Measurements from ENCODE around the gene SLC26A9.

The SLC26A9 gene, protein sequence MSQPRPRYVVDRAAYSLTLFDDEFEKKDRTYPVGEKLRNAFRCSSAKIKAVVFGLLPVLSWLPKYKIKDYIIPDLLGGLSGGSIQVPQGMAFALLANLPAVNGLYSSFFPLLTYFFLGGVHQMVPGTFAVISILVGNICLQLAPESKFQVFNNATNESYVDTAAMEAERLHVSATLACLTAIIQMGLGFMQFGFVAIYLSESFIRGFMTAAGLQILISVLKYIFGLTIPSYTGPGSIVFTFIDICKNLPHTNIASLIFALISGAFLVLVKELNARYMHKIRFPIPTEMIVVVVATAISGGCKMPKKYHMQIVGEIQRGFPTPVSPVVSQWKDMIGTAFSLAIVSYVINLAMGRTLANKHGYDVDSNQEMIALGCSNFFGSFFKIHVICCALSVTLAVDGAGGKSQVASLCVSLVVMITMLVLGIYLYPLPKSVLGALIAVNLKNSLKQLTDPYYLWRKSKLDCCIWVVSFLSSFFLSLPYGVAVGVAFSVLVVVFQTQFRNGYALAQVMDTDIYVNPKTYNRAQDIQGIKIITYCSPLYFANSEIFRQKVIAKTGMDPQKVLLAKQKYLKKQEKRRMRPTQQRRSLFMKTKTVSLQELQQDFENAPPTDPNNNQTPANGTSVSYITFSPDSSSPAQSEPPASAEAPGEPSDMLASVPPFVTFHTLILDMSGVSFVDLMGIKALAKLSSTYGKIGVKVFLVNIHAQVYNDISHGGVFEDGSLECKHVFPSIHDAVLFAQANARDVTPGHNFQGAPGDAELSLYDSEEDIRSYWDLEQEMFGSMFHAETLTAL

DNA sequence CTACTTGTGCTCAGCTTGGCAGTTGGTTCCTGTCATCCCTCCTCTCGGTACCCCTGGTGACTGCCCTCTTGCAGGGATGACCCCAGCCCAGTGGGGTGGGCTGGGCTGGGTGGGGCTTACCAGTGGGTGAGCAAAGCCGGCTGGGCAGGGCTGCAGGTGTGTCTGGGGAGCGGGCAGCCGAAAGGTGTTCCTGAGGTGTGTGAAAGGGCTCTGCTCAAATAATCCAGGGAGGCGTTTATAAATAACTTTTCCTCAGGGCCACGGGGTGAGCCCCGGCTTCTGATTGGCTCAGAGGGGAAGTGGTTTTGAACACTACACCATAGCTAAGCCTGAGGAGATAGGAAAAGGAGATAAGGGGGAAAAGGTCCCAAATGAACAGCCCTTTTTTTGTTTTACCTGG is at the start of gene SLC26A9:
Gene SLC26A9 (minus strand): TSS at position 212 of the 400 bp plus-strand sequence. CDS start 7,636 bp downstream, outside the sequence.
- no peak within 1 kb of the TSS for H3K4me2 ChIP-seq (ENCODE audit: insufficient read depth, low read length)
- peaks cover 3% of the 10 kb centered on the region; the same call in 1 of the 2 replicates for H4K20me1 ChIP-seq (ENCODE audit: insufficient read depth, low read length)
- no peak for DNase-seq
- TF ChIP-seq EZH2 (IDR thresholded peaks at IDR 0.05; ENCODE audit: borderline replicate concordance, low read depth, low read length, severe bottlenecking): no peak
- TF ChIP-seq, protein P1, sequence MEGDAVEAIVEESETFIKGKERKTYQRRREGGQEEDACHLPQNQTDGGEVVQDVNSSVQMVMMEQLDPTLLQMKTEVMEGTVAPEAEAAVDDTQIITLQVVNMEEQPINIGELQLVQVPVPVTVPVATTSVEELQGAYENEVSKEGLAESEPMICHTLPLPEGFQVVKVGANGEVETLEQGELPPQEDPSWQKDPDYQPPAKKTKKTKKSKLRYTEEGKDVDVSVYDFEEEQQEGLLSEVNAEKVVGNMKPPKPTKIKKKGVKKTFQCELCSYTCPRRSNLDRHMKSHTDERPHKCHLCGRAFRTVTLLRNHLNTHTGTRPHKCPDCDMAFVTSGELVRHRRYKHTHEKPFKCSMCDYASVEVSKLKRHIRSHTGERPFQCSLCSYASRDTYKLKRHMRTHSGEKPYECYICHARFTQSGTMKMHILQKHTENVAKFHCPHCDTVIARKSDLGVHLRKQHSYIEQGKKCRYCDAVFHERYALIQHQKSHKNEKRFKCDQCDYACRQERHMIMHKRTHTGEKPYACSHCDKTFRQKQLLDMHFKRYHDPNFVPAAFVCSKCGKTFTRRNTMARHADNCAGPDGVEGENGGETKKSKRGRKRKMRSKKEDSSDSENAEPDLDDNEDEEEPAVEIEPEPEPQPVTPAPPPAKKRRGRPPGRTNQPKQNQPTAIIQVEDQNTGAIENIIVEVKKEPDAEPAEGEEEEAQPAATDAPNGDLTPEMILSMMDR (IDR thresholded peaks at IDR 0.05; ENCODE audit: borderline replicate concordance, extremely low read depth, low read length, poor library complexity, severe bottlenecking): no peak
- H3K4me3 ChIP-seq (ENCODE audit: low read depth in 1 of 2, low read length in 2 of 2): no peak within 1 kb of the TSS
- H3K36me3 ChIP-seq (ENCODE audit: insufficient read depth, low read length): no peaks in the 10 kb centered on the region
- no peak within 1 kb of the TSS for H2AFZ ChIP-seq (ENCODE audit: low read depth, low read length)
- H3K27me3 ChIP-seq (ENCODE audit: insufficient read depth, low read length, poor library complexity): peaks cover 32% of the 10 kb centered on the region
- no peak for ATAC-seq (ENCODE audit: insufficient read depth, low read depth)
- no peaks in the 10 kb centered on the region for H3K4me1 ChIP-seq (ENCODE audit: insufficient read depth, low read length)
- H3K9ac ChIP-seq (ENCODE audit: low read depth, low read length): no peak within 1 kb of the TSS
- no peaks in the 10 kb centered on the region for H3K79me2 ChIP-seq (ENCODE audit: insufficient read depth, low read length)
- H3K9me3 ChIP-seq (ENCODE audit: insufficient read depth, low read length, severe bottlenecking): no peaks in the 10 kb centered on the region
- H3K27ac ChIP-seq (ENCODE audit: low read length): no peak within 1 kb of the TSS

DNA sequence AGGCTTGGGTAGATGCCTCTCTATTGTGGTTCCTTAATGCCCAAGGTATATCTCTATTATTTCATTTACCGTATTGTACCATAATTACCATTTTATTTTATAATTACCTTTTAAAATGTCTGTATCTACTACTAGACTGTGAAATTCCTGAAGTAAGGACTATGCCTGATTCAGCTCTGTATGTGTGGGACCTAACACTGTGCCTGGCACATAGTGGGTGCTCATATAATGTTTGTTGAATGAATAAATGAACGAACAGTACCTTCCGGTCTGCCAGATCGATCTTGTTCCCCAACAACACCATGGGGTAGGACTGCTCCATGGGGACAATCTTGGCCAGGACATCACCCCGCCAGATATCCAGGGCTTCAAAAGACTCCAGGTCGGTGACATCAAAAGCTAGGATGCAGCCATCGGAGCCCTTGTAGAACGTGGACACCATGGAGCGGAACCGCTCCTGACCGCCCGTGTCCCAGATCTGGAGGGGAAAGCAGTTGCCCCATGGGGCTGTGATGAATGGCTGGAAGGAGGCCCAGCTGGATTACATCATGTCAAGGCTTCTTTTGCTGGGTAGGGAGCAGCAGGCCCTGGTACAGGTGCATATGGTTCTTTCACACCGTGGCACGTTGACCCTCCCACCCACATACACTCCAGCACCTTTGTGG is 49.1 kb upstream of the SLC26A9 start:
- Histone ChIP-seq H3K9ac (ENCODE audit: low read depth, low read length) (no peak overlapping the region), H3K9me3 (ENCODE audit: insufficient read depth, low read length, severe bottlenecking) (no peaks in the 10 kb centered on the region), H3K27me3 (ENCODE audit: insufficient read depth, low read length, poor library complexity) (peaks cover 7% of the 10 kb centered on the region), H4K20me1 (ENCODE audit: insufficient read depth, low read length) (no peaks in the 10 kb centered on the region), H3K79me2 (ENCODE audit: insufficient read depth, low read length) (no peaks in the 10 kb centered on the region), H2AFZ (ENCODE audit: low read depth, low read length) (no peak overlapping the region), H3K36me3 (ENCODE audit: insufficient read depth, low read length) (no peaks in the 10 kb centered on the region), H3K27ac (ENCODE audit: low read length) (no peak overlapping the region), H3K4me3 (ENCODE audit: low read depth in 1 of 2, low read length in 2 of 2) (no peak overlapping the region), H3K4me2 (ENCODE audit: insufficient read depth, low read length) (no peak overlapping the region), H3K4me1 (ENCODE audit: insufficient read depth, low read length) (no peaks in the 10 kb centered on the region)
- no peak for TF ChIP-seq EZH2 (IDR thresholded peaks at IDR 0.05; ENCODE audit: borderline replicate concordance, low read depth, low read length, severe bottlenecking)
- TF ChIP-seq, protein P1 (IDR thresholded peaks at IDR 0.05; ENCODE audit: borderline replicate concordance, extremely low read depth, low read length, poor library complexity, severe bottlenecking): no peak
- no peak for ATAC-seq (ENCODE audit: insufficient read depth, low read depth)
- no peak for DNase-seq

DNA sequence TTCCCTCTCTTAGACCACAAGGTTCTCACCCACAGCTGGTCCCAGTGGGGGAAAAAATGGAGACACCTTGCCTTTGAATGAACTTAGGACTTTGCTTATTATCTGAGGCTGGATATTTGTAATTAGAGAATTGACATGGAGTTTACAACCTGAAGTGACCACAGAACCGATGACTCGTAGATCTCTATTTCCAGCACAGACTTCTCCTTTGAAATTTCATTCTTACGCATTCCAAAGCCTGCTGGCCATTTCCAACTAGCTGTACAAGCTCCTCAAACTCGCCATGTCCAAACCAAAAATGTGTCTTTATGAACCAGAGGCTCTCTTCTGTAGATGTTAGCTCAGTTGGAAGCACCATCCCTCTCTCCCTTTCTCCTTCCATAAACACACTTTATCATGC is 48.0 kb upstream of the SLC26A9 start:
- peaks cover 2% of the 10 kb centered on the region for H3K27me3 ChIP-seq (ENCODE audit: insufficient read depth, low read length, poor library complexity)
- no peak overlapping the region for H3K4me3 ChIP-seq (ENCODE audit: low read depth in 1 of 2, low read length in 2 of 2)
- H3K36me3 ChIP-seq (ENCODE audit: insufficient read depth, low read length): no peaks in the 10 kb centered on the region
- H4K20me1 ChIP-seq (ENCODE audit: insufficient read depth, low read length): no peaks in the 10 kb centered on the region
- no peak overlapping the region for H3K9ac ChIP-seq (ENCODE audit: low read depth, low read length)
- TF ChIP-seq, protein P1 (IDR thresholded peaks at IDR 0.05; ENCODE audit: borderline replicate concordance, extremely low read depth, low read length, poor library complexity, severe bottlenecking): no peak
- no peak for TF ChIP-seq EZH2 (IDR thresholded peaks at IDR 0.05; ENCODE audit: borderline replicate concordance, low read depth, low read length, severe bottlenecking)
- no peak overlapping the region for H3K4me2 ChIP-seq (ENCODE audit: insufficient read depth, low read length)
- no peaks in the 10 kb centered on the region for H3K79me2 ChIP-seq (ENCODE audit: insufficient read depth, low read length)
- no peaks in the 10 kb centered on the region for H3K9me3 ChIP-seq (ENCODE audit: insufficient read depth, low read length, severe bottlenecking)
- no peaks in the 10 kb centered on the region for H3K4me1 ChIP-seq (ENCODE audit: insufficient read depth, low read length)
- no peak for ATAC-seq (ENCODE audit: insufficient read depth, low read depth)
- no peak overlapping the region for H2AFZ ChIP-seq (ENCODE audit: low read depth, low read length)
- no peak overlapping the region for H3K27ac ChIP-seq (ENCODE audit: low read length)
- DNase-seq: no peak

All from DND-41 (cell line).